GM11168 (cell line): ENCODE results near the gene HDGF.

Experiments used
- in situ Hi-C: fragments of 300-500 bp; cut with MboI; formaldehyde crosslinking; loops from one replicate; pipeline ENCODE4 v1.12.0; 2022; ENCODE audit warnings: low sequenced_read_pairs; ENCODE audit not compliant: unreplicated experiment

The HDGF gene

GRCh38 chr1:156748670-156749418, 2.6 kb downstream of the HDGF start:
- in situ Hi-C loops: no loop called here

GRCh38 chr1:156747742-156748669, 3.5 kb downstream of the HDGF start:
- in situ Hi-C loops: no loop called here

GRCh38 chr1:156746728-156747631, 4.5 kb downstream of the HDGF start:
- in situ Hi-C loops: no loop called here

- in situ Hi-C loops: no loop called here
These were observed 5.1 kb downstream of the HDGF start for GRCh38 chr1:156746406-156746727.

- in situ Hi-C loops: no loop called here
These were observed 5.6 kb downstream of the HDGF start for GRCh38 chr1:156745881-156746280.

GRCh38 chr1:156744786-156745419, 6.6 kb downstream of the HDGF start:
- in situ Hi-C loops: no loop called here

GRCh38 chr1:156744344-156744743, 7.1 kb downstream of the HDGF start:
- in situ Hi-C loops: no loop called here

GRCh38 chr1:156743367-156744302, 7.8 kb downstream of the HDGF start:
- in situ Hi-C loops: no loop called here

- in situ Hi-C loops: no loop called here
These were observed 8.7 kb downstream of the HDGF start for GRCh38 chr1:156742801-156743200.

- in situ Hi-C loops: no loop called here
These were observed 9.5 kb downstream of the HDGF start for GRCh38 chr1:156742017-156742416.

GRCh38 chr1:156741481-156741983, 9.9 kb downstream of the HDGF start:
- in situ Hi-C loops: no loop called here

- in situ Hi-C loops: no loop called here
These were observed 10.6 kb downstream of the HDGF start, which contains the start of gene MRPL24 for GRCh38 chr1:156740741-156741480. MRPL24 (minus strand) TSS chr1:156741088; CDS start chr1:156738704, 2,384 bp downstream.

GRCh38 chr1:156740237-156740740, 11.2 kb downstream of the HDGF start:
- in situ Hi-C loops: no loop called here

- in situ Hi-C loops: no loop called here
These were observed 12.6 kb downstream of the HDGF start for GRCh38 chr1:156738916-156739315.

GRCh38 chr1:156738407-156738806, 13.1 kb downstream of the HDGF start:
- in situ Hi-C loops: no loop called here

- in situ Hi-C loops: no loop called here
These were observed 17.4 kb downstream of the HDGF start for GRCh38 chr1:156733989-156734584.
